Hepatocyte (in vitro differentiated cells): Measurements from ENCODE around the gene USP28. TPM values are rescaled to one million over a fixed set of nuclear protein-coding genes. Genes with fewer than 3 reads are reported as not detected.

Source experiments
- DNase-seq: peaks from one replicate; pipeline ENCODE4 v3.0.0-alpha.2; 2016; ENCODE audit warnings: low spot score
- H2AFZ ChIP-seq: fragments of 200-600 bp; sonication (generic); 2 replicates; pipeline ENCODE4 v1.6.0; 2016; ENCODE audit warnings: antibody characterized with exemption, mild to moderate bottlenecking
- H3K27ac ChIP-seq: fragments of 200-600 bp; sonication (generic); 2 replicates; pipeline ENCODE4 v1.5.1; 2016; ENCODE audit warnings: mild to moderate bottlenecking
- H3K27me3 ChIP-seq: fragments of 200-600 bp; sonication (generic); 2 replicates; pipeline ENCODE4 v1.6.1; 2016
- H3K36me3 ChIP-seq: fragments of 200-600 bp; sonication (generic); replicated peaks from 2 replicates; pipeline ENCODE4 v1.5.1; 2016; ENCODE audit warnings: low read depth; ENCODE audit not compliant: insufficient read depth
- H3K4me1 ChIP-seq: fragments of 200-600 bp; sonication (generic); 2 replicates; pipeline ENCODE4 v1.5.1; 2016; ENCODE audit warnings: mild to moderate bottlenecking, moderate library complexity; ENCODE audit not compliant: insufficient read depth
- H3K4me2 ChIP-seq: fragments of 200-600 bp; sonication (generic); 2 replicates; pipeline ENCODE4 v1.6.0; 2016
- H3K4me3 ChIP-seq: fragments of 200-600 bp; sonication (generic); 2 replicates; pipeline ENCODE4 v1.5.1; 2016; ENCODE audit warnings: mild to moderate bottlenecking
- H3K79me2 ChIP-seq: fragments of 200-600 bp; sonication (generic); 2 replicates; pipeline ENCODE4 v1.6.0; 2017; ENCODE audit warnings: mild to moderate bottlenecking
- H3K9me2 ChIP-seq: fragments of 200-600 bp; sonication (generic); replicated peaks from 2 replicates; pipeline ENCODE4 v1.6.0; 2017; ENCODE audit warnings: mild to moderate bottlenecking; ENCODE audit not compliant: insufficient read depth
- H3K9me3 ChIP-seq: fragments of 200-600 bp; sonication (generic); 2 replicates; pipeline ENCODE4 v1.5.1; 2016; ENCODE audit warnings: low read depth, mild to moderate bottlenecking
- H4K20me1 ChIP-seq: fragments of 200-600 bp; sonication (generic); 2 replicates; pipeline ENCODE4 v1.6.0; 2016; ENCODE audit warnings: mild to moderate bottlenecking; ENCODE audit not compliant: insufficient read depth, poor library complexity, severe bottlenecking
- EZH2 ChIP-seq: fragments of 200-600 bp; sonication (generic); IDR thresholded peaks from 2 replicates; pipeline ENCODE4 v1.6.1; 2016; ENCODE audit warnings: antibody characterized with exemption, mild to moderate bottlenecking, borderline replicate concordance
- EZH2phosphoT487 ChIP-seq: fragments of 200-600 bp; sonication (generic); IDR thresholded peaks from one replicate; pipeline ENCODE4 v1.6.1; 2018; ENCODE audit warnings: antibody characterized with exemption, mild to moderate bottlenecking, low read depth, moderate library complexity; ENCODE audit not compliant: unreplicated experiment, severe bottlenecking
- WGBS: methylation state at CpG from one replicate; pipeline ENCODE4 v1.1.6; 2016; ENCODE audit warnings: low lambda C conversion rate; ENCODE audit errors: missing lambda C conversion rate; 5-methylcytosine and 5-hydroxymethylcytosine counted together
- polyA plus RNA-seq: library from polyadenylated mRNA; unstranded; fragments of >200 nt; fragmentation: Nextera tagmentation; extraction: Ambion mirVana; gene quantifications from 2 replicates; pipeline ENCODE4 v1.2.1, GENCODE V29; 2016
- total RNA-seq: library from RNA; depleted of rRNA; stranded (reverse); fragments of >200 nt; gene quantifications from 2 replicates; pipeline ENCODE4 v1.2.3, GENCODE V29; 2014
- TF ChIP-seq, protein P1 (sequence below): fragments of 200-600 bp; sonication (generic); IDR thresholded peaks from 2 replicates; pipeline ENCODE4 v1.5.1; 2016; ENCODE audit warnings: antibody characterized with exemption, mild to moderate bottlenecking; ENCODE audit not compliant: poor library complexity

Gene USP28
- total and polyA plus RNA-seq, 2 experiments from 2014 or later = 12.5 to 32.1 TPM

DNA sequence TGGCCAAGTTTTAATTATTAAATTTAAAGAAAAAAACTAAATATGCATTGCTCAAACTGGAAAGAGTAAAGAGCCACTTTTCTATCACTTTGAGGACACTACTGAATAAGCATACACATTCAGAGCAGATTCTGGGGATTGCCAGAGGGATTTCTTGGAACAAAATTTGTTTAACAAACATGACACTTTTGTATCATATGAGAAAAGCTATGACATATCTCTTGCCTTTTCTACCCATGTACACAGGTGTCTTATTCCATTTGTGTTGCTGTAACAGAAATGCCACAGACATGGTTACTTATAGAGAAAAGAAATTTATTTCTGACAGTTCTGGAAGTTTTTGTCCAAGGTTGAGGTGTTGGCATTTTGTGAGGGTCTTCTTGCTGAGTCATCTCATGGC lies 13.5 kb upstream of the USP28 start:
- H4K20me1 ChIP-seq = no peaks in the 10 kb centered on the region
- no peaks in the 10 kb centered on the region for H3K4me1 ChIP-seq
- no peak overlapping the region for H3K4me2 ChIP-seq
- no peak overlapping the region for H3K27ac ChIP-seq
- no peak overlapping the region for H2AFZ ChIP-seq
- no peak for DNase-seq
- H3K9me3 ChIP-seq = no peaks in the 10 kb centered on the region
- H3K79me2 ChIP-seq = no peaks in the 10 kb centered on the region
- no peak overlapping the region for H3K4me3 ChIP-seq
- TF ChIP-seq EZH2phosphoT487 (no peak), EZH2 (no peak)
- TF ChIP-seq, protein P1, sequence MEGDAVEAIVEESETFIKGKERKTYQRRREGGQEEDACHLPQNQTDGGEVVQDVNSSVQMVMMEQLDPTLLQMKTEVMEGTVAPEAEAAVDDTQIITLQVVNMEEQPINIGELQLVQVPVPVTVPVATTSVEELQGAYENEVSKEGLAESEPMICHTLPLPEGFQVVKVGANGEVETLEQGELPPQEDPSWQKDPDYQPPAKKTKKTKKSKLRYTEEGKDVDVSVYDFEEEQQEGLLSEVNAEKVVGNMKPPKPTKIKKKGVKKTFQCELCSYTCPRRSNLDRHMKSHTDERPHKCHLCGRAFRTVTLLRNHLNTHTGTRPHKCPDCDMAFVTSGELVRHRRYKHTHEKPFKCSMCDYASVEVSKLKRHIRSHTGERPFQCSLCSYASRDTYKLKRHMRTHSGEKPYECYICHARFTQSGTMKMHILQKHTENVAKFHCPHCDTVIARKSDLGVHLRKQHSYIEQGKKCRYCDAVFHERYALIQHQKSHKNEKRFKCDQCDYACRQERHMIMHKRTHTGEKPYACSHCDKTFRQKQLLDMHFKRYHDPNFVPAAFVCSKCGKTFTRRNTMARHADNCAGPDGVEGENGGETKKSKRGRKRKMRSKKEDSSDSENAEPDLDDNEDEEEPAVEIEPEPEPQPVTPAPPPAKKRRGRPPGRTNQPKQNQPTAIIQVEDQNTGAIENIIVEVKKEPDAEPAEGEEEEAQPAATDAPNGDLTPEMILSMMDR = no peak
- no peaks in the 10 kb centered on the region for H3K36me3 ChIP-seq
- no peaks in the 10 kb centered on the region for H3K27me3 ChIP-seq
- H3K9me2 ChIP-seq = no peaks in the 10 kb centered on the region

DNA sequence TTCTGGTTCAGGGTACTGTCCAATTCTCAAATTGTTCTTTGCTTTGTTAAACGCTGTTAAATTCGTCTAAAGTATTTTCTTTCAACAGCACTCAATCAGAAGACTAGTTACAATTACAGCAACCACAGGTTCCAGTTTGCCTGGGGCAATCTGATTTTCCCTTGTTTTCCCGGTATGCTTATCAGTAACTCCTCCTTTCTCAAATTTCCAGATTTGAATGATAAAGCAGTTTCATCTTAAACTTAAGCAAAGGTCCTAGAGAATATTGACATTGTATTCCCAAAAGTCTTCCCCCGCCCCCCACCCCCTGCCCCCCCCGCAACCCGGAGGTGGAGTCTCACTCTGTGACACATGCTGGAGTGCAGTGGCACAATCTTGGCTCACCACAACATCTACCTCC lies 10.5 kb upstream of the USP28 start:
- Histone ChIP-seq H3K9me3 (no peaks in the 10 kb centered on the region), H4K20me1 (no peaks in the 10 kb centered on the region), H2AFZ (no peak overlapping the region), H3K27me3 (no peaks in the 10 kb centered on the region), H3K9me2 (no peaks in the 10 kb centered on the region), H3K4me1 (no peaks in the 10 kb centered on the region), H3K4me3 (no peak overlapping the region), H3K36me3 (no peaks in the 10 kb centered on the region), H3K4me2 (no peak overlapping the region), H3K79me2 (no peaks in the 10 kb centered on the region), H3K27ac (no peak overlapping the region)
- DNase-seq = no peak
- no peak for TF ChIP-seq EZH2
- TF ChIP-seq EZH2phosphoT487 = no peak
- TF ChIP-seq, protein P1 = no peak
- WGBS = 25% methylated on average over 6 of the region's 6 CpGs

DNA sequence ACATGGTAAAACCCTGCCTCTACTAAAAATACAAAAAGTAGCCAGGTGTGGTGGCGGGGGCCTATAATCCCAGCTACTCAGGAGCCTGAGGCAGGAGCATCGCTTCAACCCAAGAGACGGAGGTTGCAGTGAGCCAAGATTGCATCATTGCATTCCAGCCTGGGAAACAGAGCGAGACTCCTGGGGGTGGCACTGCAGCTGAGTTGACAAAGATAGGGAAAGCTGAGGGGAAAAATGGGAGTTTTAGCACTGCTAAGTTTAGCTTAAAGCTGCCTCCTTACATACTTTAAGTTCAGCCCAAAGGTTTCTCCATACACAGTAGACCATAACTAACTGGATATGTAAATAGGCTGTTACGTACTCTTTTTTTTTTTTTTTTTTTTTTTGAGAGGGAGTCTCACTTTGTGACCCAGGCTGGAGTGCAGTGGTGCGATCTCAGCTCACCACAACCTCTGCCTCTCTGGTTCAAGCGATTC lies 9.0 kb upstream of the USP28 start:
- H3K4me2 ChIP-seq = no peak overlapping the region

More for the DNA sequence above, 9.0 kb upstream of the USP28 start:
- TF ChIP-seq, protein P1 = no peak
- TF ChIP-seq EZH2phosphoT487 (no peak), EZH2 (no peak)
- peak; percentile 37 for DNase-seq
- Histone ChIP-seq H3K27me3 (no peaks in the 10 kb centered on the region), H3K9me2 (no peaks in the 10 kb centered on the region), H3K4me1 (no peaks in the 10 kb centered on the region), H3K4me3 (no peak overlapping the region), H2AFZ (no peak overlapping the region), H3K36me3 (no peaks in the 10 kb centered on the region), H4K20me1 (no peaks in the 10 kb centered on the region), H3K79me2 (no peaks in the 10 kb centered on the region), H3K27ac (no peak overlapping the region), H3K9me3 (no peaks in the 10 kb centered on the region)
- 61% methylated on average over 7 of the region's 7 CpGs for WGBS
